H1 (cell line): ENCODE data around the gene HNRNPH3. TPM values are rescaled to one million over a fixed set of nuclear protein-coding genes. Genes with fewer than 3 reads are reported as not detected.

Experiments used
- MAFK ChIP-seq: IDR thresholded peaks from 2 replicates; pipeline ENCODE4 v1.6.1; 2012; ENCODE audit warnings: low read depth, mild to moderate bottlenecking, improper control_type of control experiment, low read length
- SP2 ChIP-seq: IDR thresholded peaks from 2 replicates; pipeline ENCODE4 v1.6.1; 2012; ENCODE audit warnings: mild to moderate bottlenecking, low read length, inconsistent platforms
- TAF1 ChIP-seq: IDR thresholded peaks from 2 replicates; pipeline ENCODE4 v1.6.1; 2011; ENCODE audit warnings: mild to moderate bottlenecking, low read depth, low read length
- polyA plus RNA-seq, 7 experiments: library from polyadenylated mRNA; depleted of rRNA in 3 of 7; stranded (reverse) in 5 of 7; unstranded in 2 of 7; fragments of >200 nt in 5 of 7; fragments of 200-250 nt in 2 of 7; gene quantifications; 1 replicate in 5 of 7; 2 replicates in 1 of 7; 4 replicates in 1 of 7; pipeline versions ENCODE4 v1.2.1 to v1.2.3, GENCODE V29; 2011 to 2013; ENCODE audit warnings: missing spikeins in 2 of 7, mixed read lengths in 2 of 7
- total RNA-seq: library from RNA; stranded (reverse); fragmentation: NEBNext Ultra II Directional; extraction: Animal tissue kit (Norgen Biotek cat#: 25700); gene quantifications from 2 replicates; pipeline ENCODE4 v1.2.1, GENCODE V29; 2021

HNRNPH3 gene
- total and polyA plus RNA-seq, 2 of the 8 experiments (the other 6 are each of a cell fraction or from before 2014, with no cell fraction given): 63.2 to 230 TPM

GRCh38 chr10:68305854-68306253 lies 26.0 kb upstream of the HNRNPH3 start (continued):
- TF ChIP-seq MAFK (no peak), TAF1 (no peak), SP2 (no peak)
